Suprapubic skin (tissue), 4 donors: Measurements from ENCODE around the gene SRD5A1. TPM values are rescaled to one million over a fixed set of nuclear protein-coding genes. Genes with fewer than 3 reads are reported as not detected.

ENCODE experiments used
- DNase-seq, 2 donors: peaks; one replicate each; pipeline ENCODE4 v3.0.0-alpha.2; 2019; ENCODE audit warnings: low spot score in 2 of 2
- H3K27ac ChIP-seq: fragments of 200-600 bp; sonication (generic); one replicate; pipeline ENCODE4 v1.5.1; 2019
- H3K27me3 ChIP-seq: fragments of 200-600 bp; sonication (generic); one replicate; pipeline ENCODE4 v1.5.1; 2019
- H3K36me3 ChIP-seq: fragments of 200-600 bp; sonication (generic); one replicate; pipeline ENCODE4 v1.5.1; 2019
- H3K4me1 ChIP-seq: fragments of 200-600 bp; sonication (generic); one replicate; pipeline ENCODE4 v1.5.1; 2019
- H3K4me3 ChIP-seq: fragments of 200-600 bp; sonication (generic); one replicate; pipeline ENCODE4 v1.5.1; 2019; ENCODE audit warnings: mild to moderate bottlenecking
- H3K9me3 ChIP-seq: fragments of 200-600 bp; sonication (generic); one replicate; pipeline ENCODE4 v1.5.1; 2019
- CTCF ChIP-seq, 2 donors: fragments of 200-600 bp in 1 of 2; fragments of 450-650 bp in 1 of 2; sonication (generic) in 1 of 2; IDR thresholded peaks; one replicate each; pipeline ENCODE4 v1.5.1; 2016 to 2019; ENCODE audit warnings: antibody characterized with exemption in 2 of 2, mild to moderate bottlenecking in 1 of 2, moderate library complexity in 1 of 2
- EP300 ChIP-seq: sonication (generic); formaldehyde crosslinking; IDR thresholded peaks from one replicate; pipeline ENCODE4 v1.6.1; 2017; ENCODE audit warnings: antibody characterized with exemption
- POLR2A ChIP-seq, 2 donors: fragments of 450-650 bp; IDR thresholded peaks; one replicate each; pipeline ENCODE4 v1.6.1; 2017; ENCODE audit warnings: antibody characterized with exemption in 2 of 2, mild to moderate bottlenecking in 2 of 2, moderate library complexity in 2 of 2
- POLR2AphosphoS5 ChIP-seq, 3 donors: sonication (generic); formaldehyde crosslinking; IDR thresholded peaks; one replicate each; pipeline ENCODE4 v1.6.1; 2017; ENCODE audit warnings: antibody characterized with exemption in 3 of 3
- WGBS: methylation state at CpG from one replicate; pipeline ENCODE4 v1.1.5; 2018; 5-methylcytosine and 5-hydroxymethylcytosine counted together
- total RNA-seq, 4 donors: library from RNA; depleted of rRNA; stranded (reverse); fragments of >200 nt; gene quantifications; one replicate each; pipeline ENCODE4 v1.1.0, GENCODE V29; 2016

SRD5A1 gene
- total RNA-seq, 4 donors from 2014 or later = 62.7 to 86.8 (median 74.8) TPM

GRCh38 chr5:6585939-6586646 is 47.1 kb upstream of the SRD5A1 start:
- Histone ChIP-seq H3K27ac (no peak overlapping the region), H3K9me3 (no peaks in the 10 kb centered on the region), H3K36me3 (no peaks in the 10 kb centered on the region), H3K4me3 (no peak overlapping the region), H3K4me1 (peaks cover 10% of the 10 kb centered on the region), H3K27me3 (peaks cover 30% of the 10 kb centered on the region)
- 73% methylated on average over 15 of the region's 15 CpGs for WGBS
- TF ChIP-seq EP300 (no peak), POLR2A (IDR thresholded peaks at IDR 0.05) (no peak), POLR2AphosphoS5 (IDR thresholded peaks at IDR 0.05) (no peak), CTCF (IDR thresholded peaks at IDR 0.05) (no peak)
- DNase-seq = no peak

GRCh38 chr5:6586647-6587042 is 46.6 kb upstream of the SRD5A1 start:
- TF ChIP-seq POLR2AphosphoS5 (IDR thresholded peaks at IDR 0.05) (no peak), POLR2A (IDR thresholded peaks at IDR 0.05) (no peak), EP300 (no peak), CTCF (IDR thresholded peaks at IDR 0.05) (no peak)
- Histone ChIP-seq H3K9me3 (no peaks in the 10 kb centered on the region), H3K36me3 (no peaks in the 10 kb centered on the region), H3K27ac (no peak overlapping the region), H3K4me1 (peaks cover 10% of the 10 kb centered on the region), H3K27me3 (peaks cover 29% of the 10 kb centered on the region), H3K4me3 (no peak overlapping the region)
- WGBS = 88% methylated on average over 5 of the region's 5 CpGs
- DNase-seq = no peak

GRCh38 chr5:6587171-6587570 is 46.1 kb upstream of the SRD5A1 start:
- H3K9me3 ChIP-seq = no peaks in the 10 kb centered on the region
- DNase-seq = no peak
- H3K27ac ChIP-seq = no peak overlapping the region
- no peak for TF ChIP-seq EP300
- TF ChIP-seq POLR2AphosphoS5 (IDR thresholded peaks at IDR 0.05) = no peak
- no peak for TF ChIP-seq POLR2A (IDR thresholded peaks at IDR 0.05)
- no peak for TF ChIP-seq CTCF (IDR thresholded peaks at IDR 0.05)
- peaks cover 26% of the 10 kb centered on the region for H3K27me3 ChIP-seq
- no peaks in the 10 kb centered on the region for H3K36me3 ChIP-seq
- WGBS = 93% methylated on average over 9 of the region's 9 CpGs
- H3K4me1 ChIP-seq = peaks cover 10% of the 10 kb centered on the region
- H3K4me3 ChIP-seq = no peak overlapping the region

DNA sequence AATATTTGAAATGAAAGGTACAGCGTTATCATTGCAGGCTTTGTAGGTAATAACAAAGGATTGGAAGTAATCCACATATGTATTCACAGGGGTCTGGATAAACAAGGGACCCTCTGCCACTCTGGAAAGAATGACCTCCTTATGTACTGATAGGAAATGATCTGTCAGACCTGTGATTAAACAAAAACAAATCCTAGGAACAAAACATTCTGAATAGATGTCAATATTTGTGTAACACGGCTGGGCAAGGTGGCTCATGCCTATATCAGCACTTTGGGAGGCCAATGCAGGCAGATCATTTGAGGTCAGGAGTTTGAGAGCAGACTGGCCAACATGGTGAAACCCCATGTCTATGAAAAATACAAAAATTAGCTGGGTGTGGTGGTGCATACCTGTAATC is 42.7 kb upstream of the SRD5A1 start:
- Histone ChIP-seq H3K4me1 (no peaks in the 10 kb centered on the region), H3K27me3 (no peaks in the 10 kb centered on the region), H3K4me3 (no peak overlapping the region), H3K27ac (no peak overlapping the region), H3K36me3 (no peaks in the 10 kb centered on the region), H3K9me3 (no peaks in the 10 kb centered on the region)
- DNase-seq = no peak
- TF ChIP-seq POLR2AphosphoS5 (IDR thresholded peaks at IDR 0.05) (no peak), CTCF (IDR thresholded peaks at IDR 0.05) (no peak), POLR2A (IDR thresholded peaks at IDR 0.05) (no peak), EP300 (no peak)
- 89% methylated on average over 2 of the region's 2 CpGs for WGBS

GRCh38 chr5:6591671-6592288 is 41.5 kb upstream of the SRD5A1 start:
- TF ChIP-seq EP300 (no peak), POLR2A (IDR thresholded peaks at IDR 0.05) (no peak), POLR2AphosphoS5 (IDR thresholded peaks at IDR 0.05) (no peak), CTCF (IDR thresholded peaks at IDR 0.05) (no peak)
- DNase-seq = no peak
- Histone ChIP-seq H3K27me3 (no peaks in the 10 kb centered on the region), H3K36me3 (peaks cover 11% of the 10 kb centered on the region), H3K27ac (no peak overlapping the region), H3K4me1 (no peaks in the 10 kb centered on the region), H3K9me3 (no peaks in the 10 kb centered on the region), H3K4me3 (no peak overlapping the region)
- 81% methylated on average over 12 of the region's 12 CpGs for WGBS
